Activated T-helper 2 cell treated with anti-CD3 and anti-CD28 coated beads, Interferon-gamma antibody, Interleukin-2, Interleukin-4, amounts not matched to agents 10 μg/mL and 5 μg/mL and 100 μg/mL, durations not matched to agents 14 hours and 24 hours and 36 hours (primary cell): ENCODE results near the gene SVIL. TPM values are rescaled to one million over a fixed set of nuclear protein-coding genes. Genes with fewer than 3 reads are reported as not detected.

Experiments
- DNase-seq: peaks from one replicate; pipeline ENCODE4 v3.0.0; 2021; ENCODE audit warnings: low spot score
- H3K27ac Mint-ChIP-seq: one replicate; pipeline ENCODE4 v1.8.0; 2021; ENCODE audit warnings: mixed read lengths
- H3K27me3 Mint-ChIP-seq: one replicate; pipeline ENCODE4 v1.8.0; 2021; ENCODE audit warnings: low read depth, mixed read lengths
- H3K36me3 Mint-ChIP-seq: one replicate; pipeline ENCODE4 v1.8.0; 2021; ENCODE audit warnings: low read depth, mixed read lengths
- H3K4me1 Mint-ChIP-seq: one replicate; pipeline ENCODE4 v1.8.0; 2021; ENCODE audit warnings: low read depth, mixed read lengths
- H3K4me3 Mint-ChIP-seq: one replicate; pipeline ENCODE4 v1.8.0; 2021; ENCODE audit warnings: low read depth, mild to moderate bottlenecking, moderate library complexity, mixed read lengths
- H3K9me3 Mint-ChIP-seq: one replicate; pipeline ENCODE4 v1.8.0; 2021; ENCODE audit warnings: mixed read lengths
- intact Hi-C: fragments of 100-400 bp; cut with micrococcal nuclease; formaldehyde crosslinking; loops from one replicate; pipeline ENCODE4 v1.15.1; 2023
- total RNA-seq: library from RNA; stranded (reverse); gene quantifications from 2 replicates; pipeline ENCODE4 v1.2.3, GENCODE V29; 2022

Gene SVIL
- total RNA-seq, 1 donor from 2014 or later = 9.8 TPM

DNA sequence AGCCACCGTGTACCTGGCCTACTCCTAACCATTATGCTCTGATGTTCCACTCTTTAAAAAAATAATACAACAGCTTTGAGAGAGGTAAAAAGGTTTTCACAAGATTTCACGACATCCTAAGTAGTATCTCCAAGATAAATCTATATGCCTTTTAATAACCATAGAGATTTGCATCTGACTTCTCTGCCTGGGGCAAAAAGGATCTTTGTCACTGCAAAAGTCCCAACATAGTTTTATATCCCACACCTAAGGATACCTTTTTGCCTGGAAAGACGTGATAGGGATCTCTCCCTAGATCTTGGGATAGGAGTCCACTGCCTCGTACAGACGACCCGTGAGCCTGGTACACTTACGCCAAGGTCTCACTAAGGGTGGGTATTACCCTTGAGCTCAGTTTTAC is 31.4 kb upstream of the SVIL start:
- no peaks in the 10 kb centered on the region for H3K4me1 Mint-ChIP-seq
- no peak overlapping the region for H3K4me3 Mint-ChIP-seq
- intact Hi-C loops = no loop called here
- no peak for DNase-seq
- peaks cover 3% of the 10 kb centered on the region for H3K36me3 Mint-ChIP-seq
- peaks cover 8% of the 10 kb centered on the region for H3K27me3 Mint-ChIP-seq
- no peak overlapping the region for H3K27ac Mint-ChIP-seq
- no peaks in the 10 kb centered on the region for H3K9me3 Mint-ChIP-seq

DNA sequence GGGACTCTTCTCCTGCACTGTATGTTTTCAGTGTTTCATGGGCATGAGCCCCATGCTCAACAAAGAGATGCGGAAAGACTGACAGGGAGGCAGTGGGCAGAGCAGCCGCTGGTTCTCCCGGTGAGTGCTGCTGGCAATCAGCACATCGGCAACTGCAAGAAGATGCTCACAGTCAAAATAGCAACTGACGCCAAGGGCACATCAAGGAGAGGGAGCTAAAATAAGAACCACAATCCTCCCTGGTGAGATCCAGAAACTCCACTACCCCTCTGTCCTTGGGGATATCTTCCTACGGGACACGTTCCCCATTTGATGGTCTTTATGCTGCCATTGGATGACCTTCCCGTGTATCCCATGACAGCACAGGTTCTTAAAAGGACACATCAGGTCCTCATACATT is 28.9 kb upstream of the SVIL start:
- Mint-ChIP-seq H3K4me3 (no peak overlapping the region), H3K27ac (no peak overlapping the region), H3K36me3 (no peaks in the 10 kb centered on the region), H3K27me3 (peaks cover 14% of the 10 kb centered on the region), H3K9me3 (no peaks in the 10 kb centered on the region), H3K4me1 (peaks cover 12% of the 10 kb centered on the region)
- intact Hi-C loops = no loop called here
- no peak for DNase-seq

DNA sequence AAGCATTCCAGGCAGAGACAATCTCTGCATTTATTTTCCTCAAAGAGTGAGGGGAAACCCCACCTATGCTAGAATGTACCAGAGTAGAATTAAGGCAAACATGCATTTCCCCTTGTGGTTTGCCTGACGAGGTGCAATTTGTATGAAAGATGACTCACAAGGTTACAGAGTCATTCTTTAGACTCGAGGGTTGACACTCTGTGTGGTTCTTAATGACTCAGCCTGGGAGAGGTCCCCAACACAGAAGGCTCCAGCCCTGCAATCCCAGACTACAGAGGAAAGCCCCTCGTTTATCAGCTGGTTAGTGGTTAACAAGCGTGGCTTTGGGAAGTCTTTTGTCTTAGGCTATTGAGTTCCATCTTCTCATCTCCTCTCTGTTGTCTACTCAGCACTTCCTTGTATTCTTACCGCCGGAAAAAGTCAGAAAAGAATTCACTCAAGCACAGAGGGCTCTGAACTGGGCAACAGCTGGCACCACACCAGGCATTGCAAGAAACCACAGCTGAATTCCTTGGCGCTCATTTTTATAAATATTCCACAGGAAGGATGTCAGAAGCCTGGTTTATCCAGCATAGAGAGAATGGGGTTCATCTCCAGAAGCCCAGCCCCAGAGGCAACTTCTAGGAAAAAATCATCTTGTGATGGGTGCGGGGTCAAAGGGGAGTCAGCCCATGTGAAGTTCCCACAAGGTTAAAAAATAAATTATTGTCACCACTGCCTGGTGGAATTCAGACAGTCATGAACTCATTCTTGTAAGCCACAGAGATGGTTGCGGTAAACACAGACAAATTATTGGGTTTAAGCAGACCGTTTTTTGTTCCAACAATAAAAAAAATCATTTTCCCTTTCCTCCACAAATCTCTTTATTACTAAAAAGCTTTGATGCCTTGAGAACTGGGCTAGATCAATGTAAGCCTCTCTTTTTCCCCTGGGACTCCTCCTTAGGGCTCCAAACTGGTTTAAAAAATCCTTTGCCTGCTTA is 24.5 kb upstream of the SVIL start:
- Mint-ChIP-seq H3K27ac (peak overlapping the region; percentile 27), H3K9me3 (peaks cover 37% of the 10 kb centered on the region), H3K4me3 (no peak overlapping the region), H3K36me3 (peaks cover 30% of the 10 kb centered on the region), H3K4me1 (peaks cover 19% of the 10 kb centered on the region), H3K27me3 (peaks cover 14% of the 10 kb centered on the region)
- intact Hi-C loops = loop anchor here (1.0 to 2.0 kb wide), 7 partner anchors 26 to 247 kb away; no protein-coding TSS in a partner anchor
- peak; percentile 64 for DNase-seq

DNA sequence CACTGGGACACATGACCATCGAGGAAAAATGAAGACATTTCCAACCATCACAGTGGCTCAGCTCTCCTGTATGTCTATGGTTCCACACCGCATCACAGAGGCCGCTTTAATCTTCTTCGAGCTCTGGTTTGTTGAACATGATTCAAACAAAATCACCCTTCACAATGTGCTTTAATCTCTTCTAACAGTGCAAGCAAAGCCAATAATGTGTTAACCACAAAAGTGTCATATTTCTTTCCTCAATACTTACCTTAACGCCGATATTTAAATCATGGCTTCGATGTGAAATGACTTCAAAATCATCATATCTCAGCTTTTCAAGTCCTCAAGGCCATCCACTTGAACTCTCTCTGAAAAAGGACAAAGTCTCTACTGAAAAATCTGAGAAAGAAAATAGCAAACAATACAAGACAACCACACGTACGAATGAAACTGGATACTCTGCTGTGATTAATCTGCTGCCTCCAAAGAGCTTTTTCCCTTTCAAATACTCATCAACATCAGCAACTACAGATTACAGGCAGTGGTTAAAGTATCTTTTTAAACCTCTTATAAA is 23.0 kb upstream of the SVIL start:
- Mint-ChIP-seq H3K4me1 (peaks cover 19% of the 10 kb centered on the region), H3K4me3 (no peak overlapping the region), H3K27me3 (peaks cover 19% of the 10 kb centered on the region), H3K27ac (no peak overlapping the region), H3K36me3 (peaks cover 30% of the 10 kb centered on the region), H3K9me3 (peaks cover 37% of the 10 kb centered on the region)
- DNase-seq = no peak
- intact Hi-C loops = loop anchor here (2.0 kb wide), 3 partner anchors 67 to 175 kb away; no protein-coding TSS in a partner anchor

DNA sequence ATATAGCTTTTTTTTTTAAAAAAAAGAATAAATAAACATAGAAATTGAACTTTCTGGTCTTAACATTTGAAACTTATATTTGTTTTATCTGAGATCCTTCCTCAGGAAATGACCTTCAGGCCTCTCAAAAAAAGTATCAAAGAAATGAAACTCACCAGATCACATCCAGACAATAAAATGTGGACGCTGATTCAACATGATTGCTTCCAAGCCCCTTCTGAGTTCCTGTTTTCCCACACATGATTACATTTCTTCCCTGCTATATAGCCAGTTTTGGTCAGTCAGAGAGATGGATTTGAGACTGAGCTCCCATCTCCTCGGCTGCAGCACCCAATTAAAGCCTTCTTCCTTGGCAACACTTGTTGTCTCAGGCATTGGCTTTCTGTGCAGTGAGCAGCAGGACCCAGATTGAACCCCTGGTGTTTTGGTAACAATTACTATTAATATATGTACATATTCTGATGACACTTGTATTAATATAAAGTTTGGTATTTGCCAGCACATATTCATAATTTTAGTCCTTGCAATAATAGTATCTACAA is 21.8 kb upstream of the SVIL start:
- Mint-ChIP-seq H3K36me3 (peaks cover 30% of the 10 kb centered on the region), H3K27ac (no peak overlapping the region), H3K9me3 (peaks cover 37% of the 10 kb centered on the region), H3K27me3 (peaks cover 16% of the 10 kb centered on the region), H3K4me3 (no peak overlapping the region), H3K4me1 (peaks cover 24% of the 10 kb centered on the region)
- DNase-seq = no peak
- intact Hi-C loops = no loop called here

DNA sequence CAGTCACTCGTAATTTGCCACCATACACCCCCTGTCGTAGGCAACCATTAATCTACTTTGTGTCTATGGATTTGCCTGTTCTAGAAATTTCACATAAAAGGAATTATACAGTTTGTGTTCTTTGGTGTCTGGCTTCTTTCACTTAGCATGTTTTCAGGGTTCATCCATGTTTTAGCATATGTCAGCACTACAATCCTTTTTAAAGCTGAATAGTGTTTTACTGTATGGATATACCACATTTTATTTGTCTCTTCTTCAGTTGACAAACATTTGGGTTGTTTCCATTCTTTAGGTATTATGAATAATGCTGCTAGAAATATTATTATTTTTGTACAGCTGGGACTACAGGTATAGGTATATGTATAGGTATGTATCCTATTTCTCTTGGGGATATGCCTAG is 17.4 kb upstream of the SVIL start:
- no peak overlapping the region for H3K4me3 Mint-ChIP-seq
- peaks cover 30% of the 10 kb centered on the region for H3K4me1 Mint-ChIP-seq
- peaks cover 26% of the 10 kb centered on the region for H3K9me3 Mint-ChIP-seq
- H3K27ac Mint-ChIP-seq = no peak overlapping the region
- peaks cover 20% of the 10 kb centered on the region for H3K36me3 Mint-ChIP-seq
- DNase-seq = no peak
- peaks cover 12% of the 10 kb centered on the region for H3K27me3 Mint-ChIP-seq
- intact Hi-C loops = no loop called here

DNA sequence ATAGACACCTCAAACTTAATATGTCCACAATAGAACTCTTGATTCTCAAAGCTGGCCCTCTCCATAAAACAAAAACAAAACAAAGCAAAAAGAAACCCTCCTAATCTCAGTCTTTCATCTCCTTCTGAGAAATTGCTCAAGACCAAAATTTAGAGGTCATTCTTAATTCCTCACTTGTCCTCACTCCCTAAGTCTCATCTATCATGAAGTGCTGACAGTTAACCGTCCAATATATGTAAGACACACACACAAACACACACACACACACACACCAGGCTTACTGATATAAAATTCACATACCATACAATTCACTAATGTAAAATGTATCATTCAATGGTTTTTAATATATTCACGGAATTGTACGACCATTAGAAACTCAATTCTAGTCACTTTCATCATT is 17.0 kb upstream of the SVIL start:
- Mint-ChIP-seq H3K9me3 (peaks cover 22% of the 10 kb centered on the region), H3K27me3 (peaks cover 12% of the 10 kb centered on the region), H3K36me3 (peaks cover 16% of the 10 kb centered on the region), H3K4me3 (no peak overlapping the region), H3K27ac (no peak overlapping the region), H3K4me1 (peaks cover 34% of the 10 kb centered on the region)
- DNase-seq = no peak
- intact Hi-C loops = no loop called here

DNA sequence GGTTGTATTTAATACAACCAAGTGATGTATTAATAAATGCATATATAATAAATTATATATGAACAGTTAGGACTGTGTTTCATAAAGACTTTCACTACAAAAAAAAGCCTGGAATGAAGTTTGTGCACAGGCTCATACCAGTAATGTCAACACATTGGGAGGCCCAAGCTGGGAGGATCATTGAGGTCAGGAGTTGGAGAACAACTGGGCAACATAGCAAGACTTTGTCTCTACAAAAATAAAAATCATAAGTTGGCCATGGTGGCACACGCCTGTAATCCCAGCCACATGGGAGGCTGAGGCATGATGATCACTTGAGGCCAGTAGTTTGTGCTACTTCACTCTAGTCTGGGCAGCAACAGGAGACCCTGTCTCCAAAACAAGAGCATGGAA is 15.8 kb upstream of the SVIL start:
- H3K4me3 Mint-ChIP-seq = no peak overlapping the region
- peaks cover 43% of the 10 kb centered on the region for H3K4me1 Mint-ChIP-seq
- H3K27me3 Mint-ChIP-seq = peaks cover 12% of the 10 kb centered on the region
- intact Hi-C loops = no loop called here
- H3K9me3 Mint-ChIP-seq = peaks cover 11% of the 10 kb centered on the region
- H3K27ac Mint-ChIP-seq = no peak overlapping the region
- H3K36me3 Mint-ChIP-seq = peaks cover 7% of the 10 kb centered on the region
- DNase-seq = no peak

DNA sequence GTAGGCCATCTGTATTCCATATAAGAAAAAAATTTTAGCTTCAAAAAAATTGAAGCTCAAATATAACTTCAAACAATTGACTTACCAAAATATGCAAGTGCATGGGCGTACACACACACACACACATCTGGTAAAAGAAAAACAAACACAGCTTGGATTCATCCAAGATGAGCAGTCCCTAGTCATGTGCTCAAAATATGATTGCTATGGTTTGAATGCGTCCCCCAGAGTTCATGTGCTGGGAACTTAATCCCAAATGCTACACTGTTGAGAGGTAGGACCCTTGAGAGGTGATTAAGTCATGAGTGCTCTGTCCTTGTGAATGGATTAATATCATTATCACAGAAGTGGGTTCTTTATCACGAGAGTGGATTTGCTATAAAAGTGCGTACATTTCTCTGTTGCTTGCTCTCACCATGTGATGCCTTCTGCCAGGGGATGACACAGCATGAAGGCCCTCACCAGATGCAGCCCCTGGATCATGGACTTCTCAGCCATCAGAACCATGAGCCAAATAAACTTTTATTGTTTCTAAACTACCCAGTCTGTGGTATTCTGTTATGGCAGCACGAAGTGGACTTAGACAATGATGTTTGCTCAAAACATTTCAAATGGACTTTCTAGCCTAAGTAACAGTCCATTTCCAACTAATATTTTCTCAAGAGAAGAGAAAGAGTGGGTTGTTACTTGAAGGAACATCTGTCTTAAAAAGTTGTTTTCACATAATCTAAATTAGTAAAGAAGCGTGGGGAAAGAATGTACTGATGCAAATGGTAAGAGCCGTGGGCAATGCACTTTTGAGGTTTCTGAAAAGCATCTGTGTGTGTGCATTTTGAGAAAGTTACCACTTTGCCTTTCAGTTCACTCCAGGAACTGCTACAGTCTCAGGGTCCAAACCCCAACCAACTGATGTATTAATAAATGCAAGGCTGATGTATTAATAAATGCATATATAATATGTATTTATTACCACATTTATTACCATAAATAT is 15.1 kb upstream of the SVIL start:
- peaks cover 43% of the 10 kb centered on the region for H3K4me1 Mint-ChIP-seq
- peaks cover 12% of the 10 kb centered on the region for H3K27me3 Mint-ChIP-seq
- H3K9me3 Mint-ChIP-seq = peaks cover 4% of the 10 kb centered on the region
- no peak overlapping the region for H3K4me3 Mint-ChIP-seq
- intact Hi-C loops = loop anchor here (5.0 kb wide), 2 partner anchors 37 to 87 kb away; no protein-coding TSS in a partner anchor
- peaks cover 3% of the 10 kb centered on the region for H3K36me3 Mint-ChIP-seq
- no peak overlapping the region for H3K27ac Mint-ChIP-seq
- DNase-seq = no peak

DNA sequence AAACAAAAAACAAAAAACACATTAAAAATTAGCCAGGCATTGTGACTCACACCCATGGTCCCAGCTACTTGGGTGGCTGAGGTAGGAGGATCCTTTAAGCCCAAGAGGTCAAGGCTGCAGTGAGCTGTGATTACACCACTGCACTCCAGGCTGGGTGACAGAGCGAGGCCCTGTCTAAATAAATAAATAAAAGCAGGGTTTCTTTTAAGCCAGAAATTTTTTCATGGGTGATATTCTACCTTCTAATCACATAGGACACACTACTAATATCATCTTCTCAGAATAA is 14.2 kb upstream of the SVIL start:
- Mint-ChIP-seq H3K4me3 (no peak overlapping the region), H3K27me3 (peaks cover 14% of the 10 kb centered on the region), H3K36me3 (no peaks in the 10 kb centered on the region), H3K4me1 (peaks cover 43% of the 10 kb centered on the region), H3K27ac (no peak overlapping the region), H3K9me3 (no peaks in the 10 kb centered on the region)
- intact Hi-C loops = loop anchor here (5.0 kb wide), 2 partner anchors 38 to 88 kb away; no protein-coding TSS in a partner anchor
- DNase-seq = no peak

DNA sequence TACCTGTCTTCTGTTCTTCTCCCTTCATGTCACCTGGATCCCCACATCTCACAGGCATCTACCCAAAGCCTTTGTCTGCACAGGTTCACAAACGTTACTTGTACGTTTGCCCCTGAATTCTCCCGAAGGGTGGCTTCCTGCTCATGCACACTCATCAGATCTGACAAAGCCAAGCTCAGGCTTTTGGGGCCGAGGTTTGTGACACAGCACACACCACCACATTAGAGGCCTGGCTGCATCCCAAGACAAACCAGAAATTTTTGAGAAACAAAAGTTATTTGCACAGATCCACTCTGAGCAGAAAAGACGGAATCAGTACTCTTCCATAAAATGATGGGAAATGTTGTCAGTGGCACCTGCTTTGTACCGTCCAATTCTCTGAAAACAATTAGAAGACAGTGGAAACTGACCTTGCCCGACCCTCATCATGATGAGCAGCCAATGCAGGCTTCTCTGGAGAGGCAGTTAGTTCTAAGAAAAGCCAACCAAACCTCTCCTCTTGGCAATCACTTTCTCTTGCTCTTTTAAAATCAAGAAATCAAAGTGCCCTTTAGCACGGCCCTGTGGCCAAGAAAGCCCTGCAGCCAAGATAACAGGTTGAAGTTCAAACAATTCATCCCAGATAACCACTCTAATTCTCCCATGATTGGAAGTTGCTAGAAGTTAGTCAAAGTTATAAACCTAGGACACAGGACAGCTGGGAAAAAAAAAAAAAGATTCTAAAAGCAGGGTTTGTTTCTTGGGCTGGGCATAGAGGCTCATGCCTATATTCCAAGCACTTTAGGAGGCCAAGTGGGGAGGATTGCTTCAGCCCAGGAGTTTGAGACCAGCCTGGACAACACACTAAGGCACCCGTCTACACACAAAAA is 13.6 kb upstream of the SVIL start:
- Mint-ChIP-seq H3K4me1 (peaks cover 43% of the 10 kb centered on the region), H3K27me3 (peaks cover 14% of the 10 kb centered on the region), H3K4me3 (peak overlapping the region; percentile 2), H3K27ac (no peak overlapping the region), H3K9me3 (no peaks in the 10 kb centered on the region), H3K36me3 (no peaks in the 10 kb centered on the region)
- DNase-seq = no peak
- intact Hi-C loops = loop anchor here (5.0 kb wide), 2 partner anchors 39 to 89 kb away; no protein-coding TSS in a partner anchor
